ENCODE results near the gene SGO2. TPM values are rescaled to one million over a fixed set of nuclear protein-coding genes. Genes with fewer than 3 reads are reported as not detected.

Gene SGO2
- total and polyA plus RNA-seq, 2 donors (not counting 3 experiments of a cell fraction or from before 2014, with no cell fraction given): 1.7 to 20.5 TPM

DNA sequence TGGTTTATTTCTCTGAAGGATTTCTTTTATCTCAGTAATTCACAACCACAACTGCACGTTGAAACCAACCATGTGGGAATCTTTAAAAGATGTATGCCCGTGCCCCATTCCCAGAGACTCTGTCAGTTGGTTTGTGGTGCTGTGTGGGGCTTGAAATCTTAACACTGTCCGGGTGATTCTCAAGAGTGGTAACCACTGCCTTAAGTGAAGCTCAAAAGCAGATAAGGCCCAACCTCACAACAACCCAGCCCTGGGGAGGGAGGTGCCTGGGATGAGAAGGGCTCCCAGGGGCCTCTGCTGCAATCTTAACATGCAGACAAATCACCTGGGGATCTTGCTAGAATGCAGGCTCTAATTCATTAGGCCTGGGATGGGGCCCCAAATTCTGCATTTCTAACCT is 73.2 kb downstream of the SGO2 start:
- H3K36me3 ChIP-seq (ENCODE audit: control insufficient read depth in 2 of 2, extremely low read depth in 1 of 2, insufficient read depth in 2 of 2, low read length in 2 of 2): no peaks in the 10 kb centered on the region
- H2AFZ ChIP-seq (ENCODE audit: low read depth, low read length): no peak overlapping the region
- H3K9me1 ChIP-seq (replicated peaks; ENCODE audit: control insufficient read depth, extremely low read depth, insufficient read depth, low read length): no peaks in the 10 kb centered on the region
- no peaks in the 10 kb centered on the region for H3K4me1 ChIP-seq (ENCODE audit: control insufficient read depth, extremely low read depth, insufficient read depth, low read length)
- BruUV-seq (replicated peaks): no TSS peak
- no peak overlapping the region for H3K27ac ChIP-seq (ENCODE audit: insufficient read depth, low read depth, low read length)
- TF ChIP-seq EZH2 (IDR thresholded peaks at IDR 0.05; ENCODE audit: borderline replicate concordance, low read depth, low read length, severe bottlenecking) (no peak), POLR2AphosphoS5 (IDR thresholded peaks at IDR 0.05; ENCODE audit: insufficient read depth, low read depth, low read length) (no peak), JUN (IDR thresholded peaks at IDR 0.05; ENCODE audit: borderline replicate concordance, insufficient read depth, insufficient read length, low read depth) (no peak), MYC (IDR thresholded peaks at IDR 0.05; ENCODE audit: low read depth, low read length) (no peak), GATA2 (IDR thresholded peaks at IDR 0.05; ENCODE audit: insufficient read depth, insufficient read length, low read depth, low read length) (no peak), FOS (IDR thresholded peaks at IDR 0.05; ENCODE audit: borderline replicate concordance, insufficient read depth, low read length) (no peak)
- TF ChIP-seq, protein P1, sequence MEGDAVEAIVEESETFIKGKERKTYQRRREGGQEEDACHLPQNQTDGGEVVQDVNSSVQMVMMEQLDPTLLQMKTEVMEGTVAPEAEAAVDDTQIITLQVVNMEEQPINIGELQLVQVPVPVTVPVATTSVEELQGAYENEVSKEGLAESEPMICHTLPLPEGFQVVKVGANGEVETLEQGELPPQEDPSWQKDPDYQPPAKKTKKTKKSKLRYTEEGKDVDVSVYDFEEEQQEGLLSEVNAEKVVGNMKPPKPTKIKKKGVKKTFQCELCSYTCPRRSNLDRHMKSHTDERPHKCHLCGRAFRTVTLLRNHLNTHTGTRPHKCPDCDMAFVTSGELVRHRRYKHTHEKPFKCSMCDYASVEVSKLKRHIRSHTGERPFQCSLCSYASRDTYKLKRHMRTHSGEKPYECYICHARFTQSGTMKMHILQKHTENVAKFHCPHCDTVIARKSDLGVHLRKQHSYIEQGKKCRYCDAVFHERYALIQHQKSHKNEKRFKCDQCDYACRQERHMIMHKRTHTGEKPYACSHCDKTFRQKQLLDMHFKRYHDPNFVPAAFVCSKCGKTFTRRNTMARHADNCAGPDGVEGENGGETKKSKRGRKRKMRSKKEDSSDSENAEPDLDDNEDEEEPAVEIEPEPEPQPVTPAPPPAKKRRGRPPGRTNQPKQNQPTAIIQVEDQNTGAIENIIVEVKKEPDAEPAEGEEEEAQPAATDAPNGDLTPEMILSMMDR (IDR thresholded peaks at IDR 0.05; ENCODE audit: extremely low read depth in 1 of 2, insufficient read depth in 1 of 2, low read depth in 1 of 2, low read length in 2 of 2): no peak
- TF ChIP-seq, protein P2, sequence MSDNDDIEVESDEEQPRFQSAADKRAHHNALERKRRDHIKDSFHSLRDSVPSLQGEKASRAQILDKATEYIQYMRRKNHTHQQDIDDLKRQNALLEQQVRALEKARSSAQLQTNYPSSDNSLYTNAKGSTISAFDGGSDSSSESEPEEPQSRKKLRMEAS (IDR thresholded peaks at IDR 0.05; ENCODE audit: insufficient read depth, insufficient read length): no peak
- H4K20me1 ChIP-seq (replicated peaks; ENCODE audit: control insufficient read depth, extremely low read depth, insufficient read depth, low read length): no peaks in the 10 kb centered on the region
- ChIA-PET CTCF (no interaction called here), POLR2A (no interaction called here)
- dilution Hi-C loops (cut with MboI; ENCODE audit: extremely low pct_ligation_motif_present, low sequenced_read_pairs) (no loop called here), intact Hi-C loops (cut with micrococcal nuclease) (no loop called here)
- H3K79me2 ChIP-seq (ENCODE audit: control insufficient read depth, insufficient read depth, low read length): no peaks in the 10 kb centered on the region
- no peaks in the 10 kb centered on the region for H3K9me3 ChIP-seq (replicated peaks; ENCODE audit: control insufficient read depth, insufficient read depth, low read length)
- no peak for FAIRE-seq
- DNase-seq (ENCODE audit: low read depth, low spot score): no peak
- H3K4me3 ChIP-seq (replicated peaks in 1 of 3; ENCODE audit: insufficient read depth in 1 of 3, low read depth in 1 of 3, low read length in 3 of 3): no peak overlapping the region
- H3K27me3 ChIP-seq (ENCODE audit: control insufficient read depth in 2 of 2, insufficient read depth in 2 of 2, low read length in 2 of 2): peaks cover 0 to 10% of the 10 kb centered on the region in 2 experiments
- H3K9ac ChIP-seq (replicated peaks; ENCODE audit: extremely low read depth, insufficient read depth, low read length): no peak overlapping the region
- no peak overlapping the region for H3K4me2 ChIP-seq (ENCODE audit: insufficient read depth, low read length)
